Stimulated activated CD4-positive, alpha-beta T cell treated with anti-CD3 and anti-CD28 coated beads, Interleukin-15, amount 100 ng/mL, for 24 hours (primary cell): ENCODE results near the gene RNASEH1.
A peak's percentile ranks its signal among the peaks of the same experiment; 100 is the strongest.

Experiments
- DNase-seq: peaks from one replicate; pipeline ENCODE4 v3.0.0-alpha.2; 2020

Gene RNASEH1, protein sequence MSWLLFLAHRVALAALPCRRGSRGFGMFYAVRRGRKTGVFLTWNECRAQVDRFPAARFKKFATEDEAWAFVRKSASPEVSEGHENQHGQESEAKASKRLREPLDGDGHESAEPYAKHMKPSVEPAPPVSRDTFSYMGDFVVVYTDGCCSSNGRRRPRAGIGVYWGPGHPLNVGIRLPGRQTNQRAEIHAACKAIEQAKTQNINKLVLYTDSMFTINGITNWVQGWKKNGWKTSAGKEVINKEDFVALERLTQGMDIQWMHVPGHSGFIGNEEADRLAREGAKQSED

DNA sequence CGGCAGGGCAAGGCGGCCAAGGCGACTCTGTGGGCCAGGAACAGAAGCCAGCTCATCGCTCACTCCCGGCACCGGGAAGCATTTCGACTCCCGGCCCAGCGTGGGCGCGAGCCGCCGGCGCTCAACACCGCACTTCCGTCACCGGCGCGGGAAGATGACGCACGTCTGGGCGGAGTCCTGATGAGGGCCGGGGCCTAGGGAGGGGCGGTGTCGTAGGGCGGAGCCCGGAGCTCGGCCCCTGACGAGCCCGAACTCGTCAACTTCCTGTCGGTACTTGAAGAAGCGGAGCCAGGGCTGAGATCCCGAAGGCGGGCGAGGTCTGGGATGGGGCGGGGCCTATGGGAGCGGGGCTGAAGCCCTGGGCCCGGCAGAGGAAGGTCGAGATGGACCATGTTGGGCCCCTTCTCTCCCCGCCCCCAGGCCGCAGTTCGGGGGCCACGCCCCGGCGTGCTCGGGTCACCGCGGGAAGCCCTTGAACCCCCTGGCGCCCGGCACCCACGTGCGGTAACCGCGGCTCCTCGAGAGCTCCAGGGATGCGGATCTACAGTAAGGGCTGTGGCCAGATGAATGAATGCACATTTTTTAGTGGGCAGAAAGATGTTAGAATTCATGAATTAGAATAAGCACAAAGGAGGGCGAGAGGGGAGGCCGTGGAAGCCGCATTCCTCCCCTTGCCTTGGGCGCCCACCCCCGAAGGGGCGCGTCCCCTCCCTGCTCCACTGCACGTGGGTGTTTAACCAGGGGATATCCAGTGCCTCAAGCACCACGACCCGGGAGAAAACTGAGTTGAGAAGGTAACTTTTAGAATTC is at the start of gene RNASEH1:
TSS of gene RNASEH1 (minus strand) at position 129 of the 810 bp plus-strand sequence. CDS start at position 56, 73 bp downstream.
- peak; percentile 99 for DNase-seq

DNA sequence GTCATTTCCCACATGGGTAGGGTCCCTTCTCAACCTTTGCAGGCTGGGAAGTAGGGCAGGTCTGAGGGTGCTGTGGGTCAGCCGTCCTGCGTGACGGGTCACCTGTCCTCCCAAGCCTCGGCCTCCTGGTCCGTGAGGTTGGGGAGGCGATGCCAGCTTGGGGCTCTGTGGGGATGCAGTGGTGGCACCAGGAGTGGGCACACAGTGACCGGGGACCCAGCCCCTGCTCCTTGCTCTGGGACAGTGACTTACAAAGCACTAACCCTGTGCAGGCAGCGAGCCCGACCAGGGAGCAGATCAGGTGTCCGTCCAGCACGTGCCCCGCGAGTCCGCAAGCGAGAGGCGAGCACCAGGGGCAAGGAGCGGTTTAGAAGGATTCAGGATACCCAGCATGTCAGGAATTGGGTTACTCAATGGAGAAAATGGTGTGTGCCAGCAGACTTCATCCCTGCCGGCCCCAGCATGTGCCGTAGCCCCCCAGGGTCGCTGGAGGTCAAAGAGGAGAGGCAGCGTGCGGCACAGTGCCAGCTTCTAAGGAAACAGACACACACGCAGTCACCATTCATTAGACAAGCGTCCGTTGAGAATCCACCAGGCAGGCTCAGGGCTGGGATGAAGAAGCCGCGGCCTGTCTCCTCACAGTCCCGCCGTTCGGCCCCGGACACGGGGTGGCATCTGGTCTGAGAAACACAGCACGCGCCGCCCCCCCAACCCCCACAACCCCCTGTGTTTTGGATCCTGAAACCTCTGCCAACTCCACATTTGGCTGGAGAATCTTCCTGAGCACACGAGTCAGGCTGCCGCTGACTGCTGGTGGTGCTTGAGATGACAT is 48.5 kb upstream of the RNASEH1 start:
- no peak for DNase-seq

DNA sequence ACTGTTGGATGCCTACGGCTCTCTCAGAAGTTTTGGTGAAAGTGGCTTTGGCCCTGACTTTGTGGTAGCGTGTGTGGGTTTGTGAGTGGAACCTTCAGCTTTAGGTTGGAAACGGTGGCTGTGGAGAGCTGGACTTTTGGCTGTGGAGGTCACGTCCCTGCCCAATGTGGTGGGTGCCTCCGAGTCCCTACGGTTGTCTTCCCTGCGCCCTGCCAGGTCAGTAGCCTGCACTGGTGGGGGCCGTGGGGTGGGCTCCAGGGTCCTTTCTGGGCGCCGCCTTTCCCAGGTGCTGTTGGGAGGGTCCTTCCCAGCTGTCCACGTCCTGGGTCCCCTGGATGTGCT is 47.9 kb upstream of the RNASEH1 start:
- no peak for DNase-seq

DNA sequence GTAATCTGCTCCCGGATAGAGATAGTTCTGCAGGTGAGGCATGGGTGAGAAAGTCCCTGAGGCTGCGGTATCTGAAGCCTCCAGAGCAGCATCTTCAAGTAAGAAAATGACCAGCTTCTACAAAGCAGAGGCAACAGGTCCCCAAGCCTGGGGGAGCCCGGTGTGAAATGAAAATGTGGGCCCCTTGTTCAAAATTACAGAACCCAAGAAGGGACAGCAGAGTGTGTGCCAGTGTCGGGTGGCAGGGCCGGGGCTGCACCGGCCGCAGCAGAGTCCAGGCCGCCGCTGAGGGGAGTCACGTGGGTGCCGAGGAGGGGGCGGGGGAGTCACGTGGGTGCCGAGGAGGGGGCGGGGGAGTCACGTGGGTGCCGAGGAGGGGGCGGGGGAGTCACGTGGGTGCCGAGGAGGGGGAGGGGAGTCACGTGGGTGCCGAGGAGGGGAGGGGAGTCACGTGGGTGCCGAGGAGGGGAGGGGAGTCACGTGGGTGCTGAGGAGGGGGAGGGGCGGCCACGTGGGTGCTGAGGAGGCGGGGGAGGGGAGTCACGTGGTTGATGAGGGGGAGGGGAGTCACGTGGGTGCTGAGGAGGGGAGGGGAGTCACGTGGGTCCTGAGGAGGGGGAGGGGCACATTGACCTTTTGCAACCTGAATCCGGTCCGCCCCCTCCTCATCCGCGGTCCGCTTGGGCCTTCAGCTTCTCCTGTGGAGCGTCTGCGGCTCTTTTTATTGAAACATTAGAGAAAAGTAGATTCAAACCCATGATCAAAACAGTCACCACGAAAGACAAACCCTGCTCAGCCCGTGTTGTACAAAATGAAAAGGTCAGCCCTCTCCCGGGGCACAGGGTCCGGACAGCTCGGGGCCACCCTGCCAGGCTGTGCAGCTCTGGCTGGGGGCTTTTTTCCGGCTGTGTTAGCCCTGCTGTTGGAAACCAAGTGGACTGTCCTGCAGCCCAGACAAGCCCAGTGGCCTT is 47.1 kb upstream of the RNASEH1 start:
- DNase-seq, result no peak

DNA sequence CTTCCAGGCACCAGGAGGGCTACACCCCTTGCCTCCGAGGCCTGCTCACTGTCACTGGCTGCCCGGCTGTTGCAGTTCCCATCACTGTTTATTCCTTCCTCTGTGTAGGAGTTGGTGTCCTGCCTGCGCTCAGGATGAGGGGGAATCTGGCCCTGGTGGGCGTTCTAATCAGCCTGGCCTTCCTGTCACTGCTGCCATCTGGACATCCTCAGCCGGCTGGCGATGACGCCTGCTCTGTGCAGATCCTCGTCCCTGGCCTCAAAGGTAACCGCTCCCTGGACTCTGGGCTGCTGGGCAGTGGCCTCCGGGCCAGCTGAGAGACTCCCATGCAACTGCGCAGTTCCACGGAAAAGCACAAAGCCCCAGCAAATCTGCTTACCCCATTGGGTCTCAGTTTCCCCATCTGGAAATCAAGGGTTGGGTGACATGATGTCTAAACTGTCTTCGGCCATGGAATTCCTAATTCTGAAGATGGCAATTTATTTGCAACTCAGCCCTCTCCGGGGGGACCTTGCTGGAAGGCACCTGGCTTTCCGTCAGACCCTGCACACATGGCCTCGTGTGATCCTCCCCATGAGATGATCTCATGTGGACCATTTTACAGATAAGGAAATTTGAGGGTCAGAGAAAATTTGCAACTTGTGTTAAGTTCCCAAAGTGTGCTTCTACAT is 46.2 kb upstream of the RNASEH1 start:
- no peak for DNase-seq

DNA sequence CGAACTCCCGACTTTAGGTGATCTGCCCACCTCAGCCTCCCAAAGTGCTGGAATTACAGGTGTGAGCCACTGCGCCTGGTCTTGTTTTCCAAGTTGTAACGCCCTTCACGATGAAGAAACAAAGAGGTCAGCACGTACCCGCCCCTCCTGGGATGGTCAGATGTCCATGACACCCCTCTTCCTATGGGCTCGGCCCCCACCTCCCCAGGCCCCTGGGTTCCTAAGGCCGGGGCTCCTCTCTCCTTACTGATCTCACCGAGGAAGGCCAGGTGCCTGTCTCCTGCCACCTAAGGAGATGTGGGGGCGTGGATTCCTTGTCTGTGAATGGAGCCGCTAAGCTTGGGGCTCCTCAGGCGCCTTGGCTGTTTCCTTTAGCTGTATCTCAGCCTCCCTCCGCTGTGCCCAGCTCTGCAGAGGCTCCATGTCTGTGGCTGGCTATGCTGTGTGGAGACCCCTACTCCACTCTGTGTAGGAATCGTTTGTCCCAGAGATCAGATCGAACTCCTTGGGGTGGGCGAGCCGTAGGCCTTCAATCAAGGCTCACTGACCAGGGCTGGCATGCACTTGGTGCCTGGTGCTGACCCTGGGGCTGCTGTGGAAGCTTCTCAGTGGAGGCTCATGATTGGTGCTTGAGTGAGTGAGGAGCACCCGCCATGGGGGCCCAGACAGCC is 45.5 kb upstream of the RNASEH1 start:
- no peak for DNase-seq

DNA sequence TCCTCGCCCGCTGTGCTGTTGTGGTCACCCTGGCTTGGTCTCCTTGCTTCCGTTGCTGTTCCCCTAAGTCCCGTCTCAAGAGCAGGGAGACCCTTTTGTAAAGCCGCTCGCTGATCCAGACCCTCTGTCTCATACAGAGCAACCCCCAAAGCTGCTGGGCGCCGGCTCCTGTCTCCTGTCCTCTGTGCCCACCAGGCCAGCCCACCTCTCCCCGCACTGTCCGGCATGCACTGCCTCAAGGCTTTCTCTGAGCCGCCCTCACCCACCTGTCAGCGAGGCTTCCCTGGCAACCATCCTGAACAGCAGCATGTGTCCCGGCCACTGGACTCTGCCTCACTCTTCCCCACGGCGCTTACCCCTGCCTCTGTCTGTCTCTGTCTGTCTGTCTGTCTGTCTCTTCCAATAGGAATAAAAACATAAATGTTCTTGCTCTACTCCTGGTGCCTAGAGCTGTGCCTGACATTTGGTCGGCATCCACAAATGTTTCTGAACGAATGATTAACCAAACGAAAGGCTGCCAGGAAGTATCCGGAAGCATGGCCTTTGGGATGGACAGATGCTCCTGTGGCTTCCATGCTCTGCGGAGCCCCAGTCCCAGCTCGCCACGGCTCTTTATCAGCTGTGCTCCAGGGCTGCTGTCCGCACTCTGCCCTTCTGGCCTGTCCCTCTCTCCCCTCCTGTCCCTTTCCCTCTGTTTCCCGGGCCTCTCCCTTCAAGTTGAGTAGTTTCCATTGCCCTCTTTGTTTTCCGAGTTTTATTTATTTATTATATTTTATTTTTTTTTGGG is 44.6 kb upstream of the RNASEH1 start:
- DNase-seq, result no peak

DNA sequence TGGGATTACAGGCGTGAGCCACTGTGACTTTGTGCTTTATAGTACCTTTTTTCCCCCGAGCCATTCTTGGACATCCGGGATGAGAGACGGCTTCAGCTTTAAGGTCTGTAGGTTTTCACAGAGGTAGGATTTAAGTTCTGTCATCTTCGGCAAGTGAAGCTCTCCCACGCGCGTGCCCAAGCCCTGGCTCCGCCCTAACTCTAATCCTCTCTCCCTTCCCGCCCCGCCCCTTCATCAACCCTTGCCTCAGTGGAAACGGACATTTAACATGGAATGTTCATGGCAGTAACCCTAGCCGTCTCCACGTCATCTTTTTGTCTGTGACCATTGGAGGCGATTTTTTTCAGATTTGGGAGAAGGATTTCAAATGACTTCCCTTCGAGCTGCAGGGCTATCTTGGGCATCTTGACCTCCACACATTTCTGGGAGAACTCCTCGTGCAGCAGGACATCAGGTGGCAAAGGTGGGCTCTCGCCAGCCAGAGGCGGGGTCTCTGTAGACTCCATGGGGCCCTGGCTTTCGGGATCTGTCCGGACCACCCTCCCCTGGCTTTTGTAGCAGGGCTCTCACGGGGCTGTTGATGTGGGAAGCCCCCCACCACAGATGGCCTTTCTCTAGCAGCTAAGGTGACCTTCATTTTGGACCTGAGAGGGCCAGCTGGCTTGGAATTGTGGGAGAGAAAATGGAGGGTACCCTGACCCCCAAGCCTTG is 43.6 kb upstream of the RNASEH1 start:
- no peak for DNase-seq

DNA sequence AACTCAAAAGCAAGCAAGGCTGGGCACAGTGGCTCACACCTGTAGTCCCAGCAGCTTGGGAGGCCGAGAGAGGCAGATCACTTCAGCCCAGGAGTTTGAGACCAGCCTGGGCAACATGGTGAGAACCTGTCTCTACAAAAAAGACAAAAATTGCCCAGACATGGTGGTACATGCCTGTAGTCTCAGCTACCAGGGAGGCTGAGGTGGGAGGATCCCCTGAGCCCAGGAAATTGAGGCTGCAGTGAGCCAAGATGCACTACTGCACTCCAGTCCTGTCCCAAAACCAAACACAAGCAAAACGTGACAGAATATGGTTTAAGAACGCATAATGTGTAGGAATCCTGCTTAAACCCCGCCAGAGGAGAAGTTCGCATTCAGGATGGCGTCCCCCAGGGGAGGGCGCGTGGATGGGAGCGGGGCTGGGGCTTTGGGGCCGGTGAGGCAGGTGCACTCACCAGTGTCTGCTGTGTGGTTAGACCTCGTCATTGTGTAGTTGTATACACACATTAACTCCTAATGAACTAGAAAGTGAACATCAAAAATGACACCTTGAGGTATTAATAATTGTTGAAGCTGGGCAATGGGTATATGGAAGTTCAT is 42.2 kb upstream of the RNASEH1 start:
- DNase-seq, result no peak

DNA sequence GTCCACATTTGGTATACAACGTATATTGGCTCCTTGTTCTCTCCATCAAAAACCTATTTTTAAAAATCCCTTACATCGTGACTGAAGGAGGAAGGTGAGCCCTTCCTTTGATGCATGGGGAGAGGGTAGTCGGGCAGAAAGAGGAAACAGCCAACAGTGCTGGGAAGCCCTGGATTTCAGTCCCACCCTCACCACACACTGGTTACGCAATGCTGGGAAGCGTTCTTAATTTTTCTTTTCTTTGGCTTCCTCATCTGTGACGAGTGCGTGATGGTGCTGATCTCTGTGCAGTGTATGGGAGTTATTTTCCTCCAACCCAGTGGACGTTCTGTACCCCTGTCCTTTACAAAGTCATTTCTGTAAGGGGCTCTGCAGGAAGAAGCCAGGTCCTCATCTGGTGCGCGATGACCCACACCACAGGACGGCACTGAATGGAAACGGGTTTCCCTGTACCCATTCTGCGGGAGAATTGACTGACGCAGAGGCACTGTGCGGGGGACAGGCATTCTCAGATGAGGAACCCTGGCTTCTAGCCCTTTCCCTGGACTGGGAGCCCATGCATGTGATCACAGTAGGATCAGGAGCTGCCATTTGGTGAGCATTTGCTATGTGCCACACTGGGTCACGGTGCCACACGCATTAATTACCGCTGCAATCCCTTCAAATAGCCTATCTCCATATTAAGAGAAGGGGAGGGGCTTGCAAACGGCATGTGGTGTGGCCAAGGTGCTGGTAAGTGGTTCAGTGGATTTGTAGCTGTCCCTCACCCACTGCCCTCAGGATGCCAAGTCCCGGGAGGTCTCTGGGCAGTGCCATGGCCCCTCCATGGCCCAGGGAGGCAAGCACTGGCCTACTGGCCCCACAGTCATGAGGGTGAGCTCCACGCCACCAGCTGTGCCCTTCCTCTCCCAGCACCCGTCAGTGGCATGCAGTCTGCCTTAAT is 41.0 kb upstream of the RNASEH1 start:
- DNase-seq, result no peak

DNA sequence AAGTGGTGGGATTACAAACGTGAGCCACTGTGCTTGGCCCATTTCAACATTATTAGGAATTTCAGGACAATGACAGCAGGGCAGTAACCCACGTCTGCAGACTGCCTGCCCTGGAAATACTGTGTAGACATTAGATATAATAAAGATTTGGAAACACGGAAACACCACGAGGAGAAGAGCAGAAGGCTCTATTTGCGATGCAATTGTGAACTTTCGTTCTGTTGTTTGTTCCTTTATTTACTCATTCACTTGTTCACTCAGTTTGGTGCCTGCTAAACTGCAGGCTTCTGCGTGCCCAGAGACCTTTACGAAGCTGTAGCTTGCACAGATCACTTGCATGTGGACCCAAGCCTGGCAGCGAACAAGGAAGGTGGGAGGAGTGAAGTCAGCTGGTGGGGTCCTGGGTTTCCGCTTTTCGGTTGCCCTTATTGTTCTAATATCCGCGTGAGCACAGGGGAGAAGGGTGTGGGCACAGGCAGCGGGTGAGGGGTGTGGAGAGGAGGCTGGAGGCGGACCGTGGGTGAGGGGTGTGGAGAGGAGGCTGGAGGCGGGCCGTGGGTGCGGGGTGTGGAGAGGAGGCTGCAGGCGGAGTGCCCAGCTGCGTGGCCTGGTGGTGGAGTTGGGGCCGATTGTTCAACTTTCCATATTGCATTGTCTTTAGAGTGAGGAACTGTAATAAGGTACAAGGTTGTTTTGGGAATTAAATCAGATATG is 40.2 kb upstream of the RNASEH1 start:
- DNase-seq, result no peak

DNA sequence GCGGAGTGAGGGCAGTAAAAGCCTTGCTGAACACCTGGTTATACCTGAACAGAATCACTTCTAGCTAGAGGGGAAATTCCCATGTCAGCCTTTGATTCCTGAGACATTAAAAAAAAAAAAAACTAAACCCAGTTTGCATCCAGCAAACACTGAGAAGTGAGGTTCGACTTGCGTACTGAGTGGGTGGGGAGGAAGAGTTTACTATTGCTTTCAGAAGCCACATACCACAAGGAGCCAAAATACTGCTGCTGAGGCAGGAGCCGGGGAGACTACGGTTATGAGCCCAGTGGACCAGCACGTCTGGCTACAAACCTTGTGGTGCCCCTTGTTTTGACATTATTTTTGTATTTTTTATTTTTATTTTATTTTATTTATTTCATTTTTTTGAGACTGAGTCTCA is 39.4 kb upstream of the RNASEH1 start:
- peak; percentile 30 for DNase-seq

DNA sequence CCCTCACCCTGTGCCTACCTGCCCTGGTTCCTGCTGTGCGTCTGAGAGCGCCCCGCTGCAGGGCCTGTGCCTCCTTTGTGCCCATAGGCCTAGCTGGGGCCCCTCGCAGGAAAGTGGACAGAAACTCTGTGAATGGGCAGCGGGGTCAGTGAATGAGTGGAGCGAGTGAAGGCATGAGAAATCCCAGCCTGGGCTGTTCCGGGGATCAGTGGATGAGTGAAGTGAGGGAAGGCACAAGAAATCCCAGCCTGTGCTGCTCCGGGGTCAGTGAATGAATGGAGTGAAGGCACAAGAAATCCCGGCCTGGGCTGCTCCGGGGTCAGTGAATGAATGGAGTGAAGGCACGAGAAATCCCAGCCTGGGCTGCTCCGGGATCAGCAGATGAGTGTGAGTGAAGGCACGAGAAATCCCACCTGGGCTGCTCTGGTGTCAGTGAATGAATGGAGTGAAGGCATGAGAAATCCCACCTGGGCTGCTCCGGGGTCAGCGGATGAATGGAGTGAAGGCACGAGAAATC is 38.8 kb upstream of the RNASEH1 start:
- DNase-seq, result no peak

DNA sequence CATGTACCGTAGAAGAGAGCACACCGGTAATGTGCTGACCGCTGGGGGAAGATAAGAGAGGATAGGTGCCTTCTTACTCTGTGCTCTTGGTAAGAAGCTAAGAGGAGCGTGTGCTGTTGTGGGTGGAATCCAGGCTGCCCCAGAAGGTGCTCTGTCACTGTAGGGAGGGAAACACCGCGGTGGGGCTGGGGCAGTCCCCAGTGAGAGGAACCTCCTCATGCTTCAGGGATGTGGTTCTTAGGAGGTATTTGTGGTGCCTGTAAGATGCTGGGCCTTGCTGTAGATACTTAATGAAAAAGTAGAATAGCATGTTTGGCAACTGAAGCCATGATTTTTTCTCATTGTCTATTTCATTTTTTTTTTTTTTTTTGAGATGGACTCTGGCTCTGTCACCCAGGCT is 37.9 kb upstream of the RNASEH1 start:
- DNase-seq, result peak; percentile 64

DNA sequence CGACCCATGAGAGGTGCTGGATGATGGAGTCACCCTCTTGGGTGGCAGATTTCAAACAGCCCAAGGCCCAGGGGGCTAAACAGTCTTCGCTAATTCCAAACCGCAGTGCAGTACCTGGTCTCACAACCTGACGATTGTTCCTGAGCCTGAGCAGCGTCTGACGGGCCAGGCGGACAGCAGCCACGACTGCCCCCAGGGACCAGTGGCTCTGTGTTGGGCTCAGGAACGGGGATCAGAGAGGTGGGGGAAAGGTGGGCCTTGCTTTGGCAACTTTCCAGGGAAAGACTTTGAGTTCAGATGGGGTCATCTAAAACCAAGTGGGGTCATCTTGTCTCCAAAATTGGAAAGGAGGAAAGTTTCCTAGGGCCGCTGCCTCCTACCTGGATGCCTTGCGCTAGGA is 37.3 kb upstream of the RNASEH1 start:
- DNase-seq, result no peak

DNA sequence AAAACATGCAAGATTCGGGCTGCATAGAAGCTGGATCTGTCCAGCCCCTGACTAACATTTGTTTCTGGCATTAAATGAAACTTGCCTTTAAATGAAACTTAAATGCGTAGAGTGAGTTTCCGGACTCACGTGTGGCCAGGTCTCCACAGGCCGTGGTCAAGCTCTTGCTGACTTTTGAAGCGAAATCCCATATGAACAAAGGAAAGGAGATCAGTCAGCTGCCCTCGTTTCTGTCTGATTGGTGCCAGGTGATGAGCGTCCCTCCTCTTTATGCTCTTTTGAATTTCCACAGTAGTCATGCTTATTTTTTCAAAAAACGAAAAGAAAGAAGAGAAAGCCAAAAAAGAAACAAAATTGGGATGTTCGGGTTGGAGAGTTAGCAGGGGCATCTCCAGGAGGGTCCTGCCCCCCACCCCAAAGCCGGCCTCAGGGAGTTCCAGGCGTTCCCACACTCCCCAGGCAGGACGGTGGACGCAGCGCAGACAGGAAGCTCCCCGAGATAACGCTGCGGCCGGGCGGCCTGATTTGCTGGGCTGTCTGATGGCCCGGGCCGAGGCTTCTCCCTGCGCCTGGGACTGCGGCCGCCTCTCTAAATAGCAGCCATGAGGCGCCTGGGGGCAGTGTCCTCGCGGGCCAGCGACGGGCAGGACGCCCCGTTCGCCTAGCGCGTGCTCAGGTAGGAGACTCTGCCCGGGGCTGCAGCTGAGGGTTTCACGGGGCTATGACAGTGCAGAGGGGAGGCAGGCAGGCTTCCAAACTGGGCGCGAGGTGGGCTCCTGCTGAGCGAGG is 36.6 kb upstream of the RNASEH1 start, which contains the start of gene COLEC11:
TSS of gene COLEC11 (plus strand) at position 620 of the 789 bp plus-strand sequence. CDS start 9,229 bp downstream, outside the sequence.
- no peak for DNase-seq
